SH-SY5Y (cell line): ENCODE data around the gene DOCK2.

Experiments used
- GATA2 ChIP-seq: IDR thresholded peaks from 2 replicates; pipeline ENCODE4 v1.6.1; 2011; ENCODE audit warnings: mild to moderate bottlenecking, low read depth, low read length
- GATA3 ChIP-seq: IDR thresholded peaks from 2 replicates; pipeline ENCODE4 v1.6.1; 2011; ENCODE audit warnings: low read depth, mild to moderate bottlenecking, low read length, moderate library complexity

DNA sequence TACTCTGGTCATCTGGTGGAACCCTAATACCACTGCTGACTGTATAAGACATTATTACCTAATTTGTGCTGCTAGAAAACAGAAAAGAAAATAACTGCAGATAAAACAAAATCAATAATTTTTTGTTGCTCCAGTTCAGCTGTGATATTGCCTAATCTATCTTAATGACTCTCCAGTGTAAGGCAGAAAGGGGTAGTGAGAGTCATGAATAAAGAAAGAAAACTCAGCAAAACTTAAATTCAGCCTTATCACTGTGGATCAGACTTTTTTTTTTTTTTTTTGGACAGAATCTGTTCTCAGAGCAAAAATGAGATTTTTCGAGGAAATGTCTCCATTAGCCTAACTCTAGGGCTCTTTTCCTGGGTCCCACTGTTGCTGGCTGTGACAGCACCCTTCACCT, 1.1 kb upstream of the DOCK2 start:
- TF ChIP-seq GATA3 (no peak), GATA2 (no peak)
